ENCODE measurements around the gene MAP3K7. TPM values are rescaled to one million over a fixed set of nuclear protein-coding genes. Genes with fewer than 3 reads are reported as not detected.

Gene MAP3K7
- polyA plus RNA-seq, 1 donor (not counting 4 experiments of a cell fraction or from before 2014, with no cell fraction given): 43.5 TPM

- H3K27ac ChIP-seq (ENCODE audit: control insufficient read depth, insufficient read depth, low read length): no peak overlapping the region
- TF ChIP-seq CTCF (optimal IDR thresholded peaks at IDR 0.05 in 1 of 3, IDR thresholded peaks at IDR 0.05 in 1 of 3, conservative IDR thresholded peaks at IDR 0.05 in 1 of 3; ENCODE audit: extremely low read depth in 1 of 3, insufficient read depth in 2 of 3, low read length in 3 of 3) (no peak), EZH2 (IDR thresholded peaks at IDR 0.05; ENCODE audit: low read length) (no peak)
- no peak overlapping the region for H2AFZ ChIP-seq (ENCODE audit: control insufficient read depth, low read length)
- H3K9ac ChIP-seq (ENCODE audit: control insufficient read depth, extremely low read depth, insufficient read depth, low read length): no peak overlapping the region
- no peaks in the 10 kb centered on the region for H3K27me3 ChIP-seq (ENCODE audit: control insufficient read depth, extremely low read depth, insufficient read depth, low read length)
- no peaks in the 10 kb centered on the region for H3K9me3 ChIP-seq (ENCODE audit: control insufficient read depth, low read depth, low read length)
- FAIRE-seq (no peak), DNase-seq (ENCODE audit: low read depth, low spot score) (no peak)
- dilution Hi-C loops (cut with MboI; ENCODE audit: extremely low pct_ligation_motif_present, low sequenced_read_pairs): no loop called here
- H4K20me1 ChIP-seq (ENCODE audit: control insufficient read depth, extremely low read depth, insufficient read depth, low read length): peaks cover 3% of the 10 kb centered on the region
- peak overlapping the region; percentile 83 for H3K4me2 ChIP-seq (ENCODE audit: control insufficient read depth, extremely low read depth, insufficient read depth, low read depth, low read length)
- no peaks in the 10 kb centered on the region for H3K36me3 ChIP-seq (ENCODE audit: control insufficient read depth in 2 of 2, extremely low read depth in 1 of 2, insufficient read depth in 2 of 2, low read length in 2 of 2)
- H3K9me1 ChIP-seq (ENCODE audit: control insufficient read depth, extremely low read depth, insufficient read depth, low read length): no peaks in the 10 kb centered on the region
- H3K4me1 ChIP-seq (ENCODE audit: control insufficient read depth, extremely low read depth, insufficient read depth, low read length): peaks cover 21% of the 10 kb centered on the region
- H3K79me2 ChIP-seq (ENCODE audit: control insufficient read depth, insufficient read depth, low read length): peaks cover 67% of the 10 kb centered on the region
- peak overlapping the region; percentile 41 to 100 (median 80) for H3K4me3 ChIP-seq (ENCODE audit: control insufficient read depth in 2 of 3, extremely low read depth in 1 of 3, insufficient read depth in 2 of 3, low read depth in 1 of 3, low read length in 3 of 3)
These were observed 2.1 kb downstream of the MAP3K7 start for GRCh38 chr6:90584636-90585255.

GRCh38 chr6:90583836-90584481, 2.9 kb downstream of the MAP3K7 start:
- H4K20me1 ChIP-seq (ENCODE audit: control insufficient read depth, extremely low read depth, insufficient read depth, low read length): peaks cover 3% of the 10 kb centered on the region
- dilution Hi-C loops (cut with MboI; ENCODE audit: extremely low pct_ligation_motif_present, low sequenced_read_pairs): no loop called here
- peaks cover 21% of the 10 kb centered on the region for H3K4me1 ChIP-seq (ENCODE audit: control insufficient read depth, extremely low read depth, insufficient read depth, low read length)
- no peak overlapping the region for H3K9ac ChIP-seq (ENCODE audit: control insufficient read depth, extremely low read depth, insufficient read depth, low read length)
- peak overlapping the region; percentile 83 for H3K4me2 ChIP-seq (ENCODE audit: control insufficient read depth, extremely low read depth, insufficient read depth, low read depth, low read length)
- no peaks in the 10 kb centered on the region for H3K9me3 ChIP-seq (ENCODE audit: control insufficient read depth, low read depth, low read length)
- H3K36me3 ChIP-seq (ENCODE audit: control insufficient read depth in 2 of 2, extremely low read depth in 1 of 2, insufficient read depth in 2 of 2, low read length in 2 of 2): no peaks in the 10 kb centered on the region
- no peak overlapping the region for H3K27ac ChIP-seq (ENCODE audit: control insufficient read depth, insufficient read depth, low read length)
- H3K4me3 ChIP-seq (ENCODE audit: control insufficient read depth in 2 of 3, extremely low read depth in 1 of 3, insufficient read depth in 2 of 3, low read depth in 1 of 3, low read length in 3 of 3): peak overlapping the region in 1 of 3 experiments; percentile 80
- no peaks in the 10 kb centered on the region for H3K27me3 ChIP-seq (ENCODE audit: control insufficient read depth, extremely low read depth, insufficient read depth, low read length)
- H2AFZ ChIP-seq (ENCODE audit: control insufficient read depth, low read length): no peak overlapping the region
- H3K79me2 ChIP-seq (ENCODE audit: control insufficient read depth, insufficient read depth, low read length): peaks cover 73% of the 10 kb centered on the region
- DNase-seq (ENCODE audit: low read depth, low spot score): no peak
- no peak for FAIRE-seq
- H3K9me1 ChIP-seq (ENCODE audit: control insufficient read depth, extremely low read depth, insufficient read depth, low read length): no peaks in the 10 kb centered on the region
- TF ChIP-seq CTCF (optimal IDR thresholded peaks at IDR 0.05 in 1 of 3, IDR thresholded peaks at IDR 0.05 in 1 of 3, conservative IDR thresholded peaks at IDR 0.05 in 1 of 3; ENCODE audit: extremely low read depth in 1 of 3, insufficient read depth in 2 of 3, low read length in 3 of 3) (no peak), EZH2 (IDR thresholded peaks at IDR 0.05; ENCODE audit: low read length) (no peak)

Measured in keratinocyte (primary cell).